ENCODE measurements around the gene PLEKHO1.

DNA sequence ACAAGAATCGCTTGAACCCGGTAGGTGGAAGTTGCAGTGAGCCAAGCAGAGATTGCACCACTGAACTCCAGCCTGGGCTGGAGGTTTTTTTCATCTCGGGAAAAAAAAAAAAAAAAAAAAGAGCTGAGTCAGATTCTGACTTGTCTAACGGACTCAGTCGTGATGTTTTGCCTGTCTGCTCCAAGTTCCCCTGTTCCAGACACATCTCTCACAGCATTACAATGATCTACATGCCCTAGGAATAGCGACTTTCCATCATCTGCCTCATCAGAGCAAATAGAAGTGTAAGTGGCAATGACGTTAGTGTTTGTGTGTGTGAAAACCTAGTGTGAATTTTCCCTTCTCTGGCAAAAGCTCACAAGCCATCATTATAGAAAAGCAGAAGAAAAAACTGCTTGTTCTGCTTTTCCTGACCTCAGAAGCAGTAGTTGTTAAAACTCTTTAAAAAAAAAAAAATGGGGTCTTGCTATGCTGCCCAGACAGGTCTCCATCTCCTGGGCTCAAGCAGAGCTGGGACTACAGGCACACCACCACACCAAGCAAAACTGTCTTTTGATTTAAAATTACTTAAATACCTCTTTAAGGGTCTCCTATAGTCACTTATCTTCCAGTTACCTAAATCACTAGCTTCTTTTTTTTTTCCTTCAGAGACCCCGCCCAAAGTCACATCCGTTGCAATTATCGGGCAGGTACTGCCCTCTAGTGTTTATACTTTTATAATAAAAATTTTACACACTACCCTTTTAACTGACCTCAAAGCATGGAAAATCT lies 37.3 kb downstream of the PLEKHO1 start:
- TF ChIP-seq, protein P1, sequence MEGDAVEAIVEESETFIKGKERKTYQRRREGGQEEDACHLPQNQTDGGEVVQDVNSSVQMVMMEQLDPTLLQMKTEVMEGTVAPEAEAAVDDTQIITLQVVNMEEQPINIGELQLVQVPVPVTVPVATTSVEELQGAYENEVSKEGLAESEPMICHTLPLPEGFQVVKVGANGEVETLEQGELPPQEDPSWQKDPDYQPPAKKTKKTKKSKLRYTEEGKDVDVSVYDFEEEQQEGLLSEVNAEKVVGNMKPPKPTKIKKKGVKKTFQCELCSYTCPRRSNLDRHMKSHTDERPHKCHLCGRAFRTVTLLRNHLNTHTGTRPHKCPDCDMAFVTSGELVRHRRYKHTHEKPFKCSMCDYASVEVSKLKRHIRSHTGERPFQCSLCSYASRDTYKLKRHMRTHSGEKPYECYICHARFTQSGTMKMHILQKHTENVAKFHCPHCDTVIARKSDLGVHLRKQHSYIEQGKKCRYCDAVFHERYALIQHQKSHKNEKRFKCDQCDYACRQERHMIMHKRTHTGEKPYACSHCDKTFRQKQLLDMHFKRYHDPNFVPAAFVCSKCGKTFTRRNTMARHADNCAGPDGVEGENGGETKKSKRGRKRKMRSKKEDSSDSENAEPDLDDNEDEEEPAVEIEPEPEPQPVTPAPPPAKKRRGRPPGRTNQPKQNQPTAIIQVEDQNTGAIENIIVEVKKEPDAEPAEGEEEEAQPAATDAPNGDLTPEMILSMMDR (tag by site-specific recombination; IDR thresholded peaks at IDR 0.05): peak; percentile 27; the same call in 1 of the 2 replicates
- TF ChIP-seq ZNF76 (tag by site-specific recombination; IDR thresholded peaks at IDR 0.05; ENCODE audit: borderline replicate concordance, low read depth): no peak
- no peak for TF ChIP-seq MYNN (tag by site-specific recombination; IDR thresholded peaks at IDR 0.05; ENCODE audit: borderline replicate concordance)
- no peak for TF ChIP-seq YY1 (tag by site-specific recombination; IDR thresholded peaks at IDR 0.05)
- TF ChIP-seq ZNF174 (tag by site-specific recombination; IDR thresholded peaks at IDR 0.05): no peak
- no peak for TF ChIP-seq ZNF341 (tag by site-specific recombination; IDR thresholded peaks at IDR 0.05; ENCODE audit: low read depth)
- no peak for TF ChIP-seq ZNF792 (tag by site-specific recombination; IDR thresholded peaks at IDR 0.05)
- TF ChIP-seq, protein P2, sequence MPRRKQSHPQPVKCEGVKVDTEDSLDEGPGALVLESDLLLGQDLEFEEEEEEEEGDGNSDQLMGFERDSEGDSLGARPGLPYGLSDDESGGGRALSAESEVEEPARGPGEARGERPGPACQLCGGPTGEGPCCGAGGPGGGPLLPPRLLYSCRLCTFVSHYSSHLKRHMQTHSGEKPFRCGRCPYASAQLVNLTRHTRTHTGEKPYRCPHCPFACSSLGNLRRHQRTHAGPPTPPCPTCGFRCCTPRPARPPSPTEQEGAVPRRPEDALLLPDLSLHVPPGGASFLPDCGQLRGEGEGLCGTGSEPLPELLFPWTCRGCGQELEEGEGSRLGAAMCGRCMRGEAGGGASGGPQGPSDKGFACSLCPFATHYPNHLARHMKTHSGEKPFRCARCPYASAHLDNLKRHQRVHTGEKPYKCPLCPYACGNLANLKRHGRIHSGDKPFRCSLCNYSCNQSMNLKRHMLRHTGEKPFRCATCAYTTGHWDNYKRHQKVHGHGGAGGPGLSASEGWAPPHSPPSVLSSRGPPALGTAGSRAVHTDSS (tag by site-specific recombination; IDR thresholded peaks at IDR 0.05): no peak
- TF ChIP-seq, protein P3, sequence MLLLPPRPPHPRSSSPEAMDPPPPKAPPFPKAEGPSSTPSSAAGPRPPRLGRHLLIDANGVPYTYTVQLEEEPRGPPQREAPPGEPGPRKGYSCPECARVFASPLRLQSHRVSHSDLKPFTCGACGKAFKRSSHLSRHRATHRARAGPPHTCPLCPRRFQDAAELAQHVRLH (tag by site-specific recombination; IDR thresholded peaks at IDR 0.05): no peak
- no peak for TF ChIP-seq SETDB1 (IDR thresholded peaks at IDR 0.05; ENCODE audit: insufficient read length, low read length)
- TF ChIP-seq, protein P4, sequence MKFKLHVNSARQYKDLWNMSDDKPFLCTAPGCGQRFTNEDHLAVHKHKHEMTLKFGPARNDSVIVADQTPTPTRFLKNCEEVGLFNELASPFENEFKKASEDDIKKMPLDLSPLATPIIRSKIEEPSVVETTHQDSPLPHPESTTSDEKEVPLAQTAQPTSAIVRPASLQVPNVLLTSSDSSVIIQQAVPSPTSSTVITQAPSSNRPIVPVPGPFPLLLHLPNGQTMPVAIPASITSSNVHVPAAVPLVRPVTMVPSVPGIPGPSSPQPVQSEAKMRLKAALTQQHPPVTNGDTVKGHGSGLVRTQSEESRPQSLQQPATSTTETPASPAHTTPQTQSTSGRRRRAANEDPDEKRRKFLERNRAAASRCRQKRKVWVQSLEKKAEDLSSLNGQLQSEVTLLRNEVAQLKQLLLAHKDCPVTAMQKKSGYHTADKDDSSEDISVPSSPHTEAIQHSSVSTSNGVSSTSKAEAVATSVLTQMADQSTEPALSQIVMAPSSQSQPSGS (tag by site-specific recombination; IDR thresholded peaks at IDR 0.05; ENCODE audit: low read depth): no peak
- TF ChIP-seq ZNF274 (IDR thresholded peaks at IDR 0.05; ENCODE audit: low read length): no peak
- no peak for TF ChIP-seq ZNF274 (tag by site-specific recombination; IDR thresholded peaks at IDR 0.05; ENCODE audit: borderline replicate concordance)

All from HEK293 (cell line).